PC-3 (cell line): ENCODE measurements around the gene RECQL5.

Source experiments
- EZH2 ChIP-seq: fragments of 300-600 bp; sonication (generic); IDR thresholded peaks from one replicate; pipeline ENCODE4 v1.6.1; 2017; ENCODE audit warnings: antibody characterized with exemption, mild to moderate bottlenecking, low read length; ENCODE audit not compliant: unreplicated experiment
- EZH2phosphoT487 ChIP-seq: fragments of 300-600 bp; sonication (generic); IDR thresholded peaks from 2 replicates; pipeline ENCODE4 v1.6.1; 2018; ENCODE audit warnings: mild to moderate bottlenecking, antibody characterized with exemption, low read length, borderline replicate concordance
- TF ChIP-seq, protein P1 (sequence below): fragments of 300-600 bp; sonication (generic); conservative IDR thresholded peaks from 2 replicates; pipeline ENCODE4 v1.5.1; 2017; ENCODE audit warnings: antibody characterized with exemption, low read depth, mild to moderate bottlenecking, low read length

DNA sequence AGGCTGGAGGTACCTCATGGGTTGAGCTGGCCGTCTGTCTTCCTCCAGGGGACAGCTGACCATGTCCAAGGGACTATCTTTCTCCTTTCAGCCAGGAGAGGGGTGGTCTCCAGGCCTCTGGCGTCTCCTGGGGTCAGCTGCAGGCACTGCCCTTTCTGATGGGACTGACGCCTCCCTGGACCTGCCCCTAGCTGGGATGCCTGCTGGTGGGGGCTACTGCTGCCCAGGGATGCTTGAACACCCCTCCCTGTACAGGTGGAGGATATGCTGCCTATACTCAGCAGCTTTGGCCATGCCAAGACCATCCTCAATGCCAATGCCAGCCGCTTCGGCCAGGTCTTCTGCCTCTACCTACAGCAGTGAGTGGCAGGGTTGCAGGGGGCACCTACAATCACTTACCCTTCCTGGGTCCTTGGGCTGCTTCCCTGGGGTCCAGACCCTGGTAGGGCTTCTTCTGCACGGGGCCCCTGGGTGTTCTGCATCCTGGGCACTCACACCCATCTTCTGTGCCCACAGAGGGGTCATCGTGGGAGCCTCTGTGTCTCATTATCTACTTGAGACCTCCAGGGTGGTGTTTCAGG, 75.1 kb downstream of the RECQL5 start:
- TF ChIP-seq EZH2phosphoT487 = no peak
- TF ChIP-seq, protein P1, sequence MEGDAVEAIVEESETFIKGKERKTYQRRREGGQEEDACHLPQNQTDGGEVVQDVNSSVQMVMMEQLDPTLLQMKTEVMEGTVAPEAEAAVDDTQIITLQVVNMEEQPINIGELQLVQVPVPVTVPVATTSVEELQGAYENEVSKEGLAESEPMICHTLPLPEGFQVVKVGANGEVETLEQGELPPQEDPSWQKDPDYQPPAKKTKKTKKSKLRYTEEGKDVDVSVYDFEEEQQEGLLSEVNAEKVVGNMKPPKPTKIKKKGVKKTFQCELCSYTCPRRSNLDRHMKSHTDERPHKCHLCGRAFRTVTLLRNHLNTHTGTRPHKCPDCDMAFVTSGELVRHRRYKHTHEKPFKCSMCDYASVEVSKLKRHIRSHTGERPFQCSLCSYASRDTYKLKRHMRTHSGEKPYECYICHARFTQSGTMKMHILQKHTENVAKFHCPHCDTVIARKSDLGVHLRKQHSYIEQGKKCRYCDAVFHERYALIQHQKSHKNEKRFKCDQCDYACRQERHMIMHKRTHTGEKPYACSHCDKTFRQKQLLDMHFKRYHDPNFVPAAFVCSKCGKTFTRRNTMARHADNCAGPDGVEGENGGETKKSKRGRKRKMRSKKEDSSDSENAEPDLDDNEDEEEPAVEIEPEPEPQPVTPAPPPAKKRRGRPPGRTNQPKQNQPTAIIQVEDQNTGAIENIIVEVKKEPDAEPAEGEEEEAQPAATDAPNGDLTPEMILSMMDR = no peak
- no peak for TF ChIP-seq EZH2
